Choroid plexus epithelial cell (primary cell): ENCODE measurements around the gene BSCL2.
"Not testable (repeated sequence)": the region's sequence is repeated elsewhere in the genome, so short reads cannot be mapped to it uniquely, and the experiment has no call there.

ENCODE experiments used
- DNase-seq: peaks from one replicate; pipeline ENCODE4 v3.0.0-alpha.2; 2010; ENCODE audit warnings: low read depth
- H3K4me3 ChIP-seq: 2 replicates; pipeline ENCODE4 v1.5.1; 2011; ENCODE audit warnings: low read depth, mild to moderate bottlenecking, control low read depth, low read length, moderate library complexity
- TF ChIP-seq, protein P1 (sequence below): conservative IDR thresholded peaks from 2 replicates; pipeline ENCODE4 v1.5.1; 2011; ENCODE audit warnings: low read depth, mild to moderate bottlenecking, control low read depth, inconsistent platforms, low read length, moderate library complexity

BSCL2 gene

DNA sequence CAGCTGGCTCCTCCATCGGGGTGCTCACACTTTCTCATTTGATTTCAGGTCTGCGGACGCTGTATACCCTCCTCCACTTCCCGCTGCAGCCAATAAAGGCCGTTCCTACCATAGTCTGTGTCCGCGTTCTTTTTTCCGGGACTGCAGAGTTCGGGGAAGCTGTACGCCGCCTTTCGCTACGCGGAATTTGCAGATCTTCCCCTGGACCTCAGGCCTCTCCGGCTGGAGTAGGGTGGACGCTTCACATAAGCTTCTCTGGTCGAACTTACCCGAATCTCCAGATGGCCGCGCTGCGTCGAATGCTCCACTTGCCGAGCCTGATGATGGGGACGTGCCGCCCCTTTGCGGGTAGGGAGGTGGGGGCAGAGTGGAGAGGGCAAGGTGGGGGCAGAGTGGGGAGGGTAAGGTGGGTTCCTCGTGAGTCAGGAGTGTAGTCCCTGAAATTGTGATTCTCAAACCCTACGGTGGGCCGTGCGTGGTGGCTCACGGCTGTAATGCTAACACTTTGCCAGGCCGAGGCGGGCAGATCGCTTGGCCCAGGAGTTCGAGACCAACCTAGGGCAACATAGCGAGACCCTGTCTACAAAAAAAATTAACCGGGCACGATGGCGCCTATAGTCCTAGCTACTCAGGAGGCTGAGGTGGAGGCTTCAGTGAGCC is 41.5 kb downstream of the BSCL2 start:
- H3K4me3 ChIP-seq, result peak overlapping the region; percentile 83
- TF ChIP-seq, protein P1, sequence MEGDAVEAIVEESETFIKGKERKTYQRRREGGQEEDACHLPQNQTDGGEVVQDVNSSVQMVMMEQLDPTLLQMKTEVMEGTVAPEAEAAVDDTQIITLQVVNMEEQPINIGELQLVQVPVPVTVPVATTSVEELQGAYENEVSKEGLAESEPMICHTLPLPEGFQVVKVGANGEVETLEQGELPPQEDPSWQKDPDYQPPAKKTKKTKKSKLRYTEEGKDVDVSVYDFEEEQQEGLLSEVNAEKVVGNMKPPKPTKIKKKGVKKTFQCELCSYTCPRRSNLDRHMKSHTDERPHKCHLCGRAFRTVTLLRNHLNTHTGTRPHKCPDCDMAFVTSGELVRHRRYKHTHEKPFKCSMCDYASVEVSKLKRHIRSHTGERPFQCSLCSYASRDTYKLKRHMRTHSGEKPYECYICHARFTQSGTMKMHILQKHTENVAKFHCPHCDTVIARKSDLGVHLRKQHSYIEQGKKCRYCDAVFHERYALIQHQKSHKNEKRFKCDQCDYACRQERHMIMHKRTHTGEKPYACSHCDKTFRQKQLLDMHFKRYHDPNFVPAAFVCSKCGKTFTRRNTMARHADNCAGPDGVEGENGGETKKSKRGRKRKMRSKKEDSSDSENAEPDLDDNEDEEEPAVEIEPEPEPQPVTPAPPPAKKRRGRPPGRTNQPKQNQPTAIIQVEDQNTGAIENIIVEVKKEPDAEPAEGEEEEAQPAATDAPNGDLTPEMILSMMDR, result no peak
- peak; percentile 87 for DNase-seq

- peak within 1 kb of the TSS; percentile 83 for H3K4me3 ChIP-seq
- TF ChIP-seq, protein P1, result no peak
- peak; percentile 96 for DNase-seq
Observed at GRCh38 chr11:62665075-62665598, 42.1 kb downstream of the BSCL2 start, which contains the start of the genes C11orf98 and CSKMT. Gene C11orf98, minus strand, starts transcription at chr11:62665210. Its CDS starts 41 bp downstream, at chr11:62665169. Gene CSKMT, plus strand, starts transcription at chr11:62665312. Its CDS starts 568 bp downstream, at chr11:62665880.

GRCh38 chr11:62664405-62665074 is 42.7 kb downstream of the BSCL2 start:
- TF ChIP-seq, protein P1, result no peak
- peak overlapping the region; percentile 83 for H3K4me3 ChIP-seq
- DNase-seq, result peak; percentile 69

- DNase-seq, result peak; percentile 48
- TF ChIP-seq, protein P1, result no peak
- H3K4me3 ChIP-seq, result no peak overlapping the region
Observed at GRCh38 chr11:62656796-62657429, 50.3 kb downstream of the BSCL2 start.

DNA sequence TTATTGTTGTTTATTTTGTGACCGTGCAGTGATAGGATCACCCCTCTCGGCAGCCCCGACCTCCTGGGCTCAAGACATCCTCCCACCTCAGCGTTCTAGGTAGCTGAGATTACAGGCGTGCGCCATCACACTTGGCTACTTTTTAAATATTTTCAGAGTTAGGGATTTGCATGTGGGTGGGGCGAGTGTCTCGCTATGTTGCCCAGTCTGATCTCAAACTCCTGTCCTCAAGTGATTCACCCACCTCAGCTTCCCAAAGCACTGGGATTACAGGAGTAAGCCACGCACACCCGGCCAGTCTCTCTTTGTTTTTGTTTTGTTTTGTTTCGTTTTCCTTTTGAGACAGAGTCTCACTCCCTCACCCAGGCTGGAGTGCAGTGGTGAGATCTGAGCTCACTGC is 52.9 kb downstream of the BSCL2 start:
- DNase-seq, result no peak
- no peak overlapping the region for H3K4me3 ChIP-seq
- TF ChIP-seq, protein P1, result no peak

GRCh38 chr11:62652161-62653006 is 54.8 kb downstream of the BSCL2 start:
- H3K4me3 ChIP-seq, result peak overlapping the region; percentile 87
- DNase-seq, result no peak
- TF ChIP-seq, protein P1, result no peak

GRCh38 chr11:62650283-62650682 is 56.9 kb downstream of the BSCL2 start:
- DNase-seq, result not testable (repeated sequence)

More at GRCh38 chr11:62650283-62650682, 56.9 kb downstream of the BSCL2 start:
- H3K4me3 ChIP-seq, result not testable (repeated sequence)
